GM23338 (cell line): ENCODE measurements around the gene EEF1AKMT4. TPM values are rescaled to one million over a fixed set of nuclear protein-coding genes. Genes with fewer than 3 reads are reported as not detected.

Experiments
- ATAC-seq: fragments of 200-7000 bp; cut with Tn5 transposase; 3 replicates; pipeline ENCODE4 v1.9.1; 2020
- DNase-seq: peaks from one replicate; pipeline ENCODE4 v3.0.0-alpha.2; 2015; ENCODE audit warnings: low spot score
- H2AFZ ChIP-seq: fragments of 200-600 bp; sonication (generic); 2 replicates; pipeline ENCODE4 v1.8.0; 2016; ENCODE audit warnings: antibody characterized with exemption, mild to moderate bottlenecking, moderate library complexity
- H3F3A ChIP-seq: fragments of 200-600 bp; sonication (generic); replicated peaks from 2 replicates; pipeline ENCODE4 v1.8.0; 2017; ENCODE audit warnings: antibody characterized with exemption, mixed run types, low read depth
- H3K27ac ChIP-seq: fragments of 200-600 bp; sonication (generic); 2 replicates; pipeline ENCODE4 v1.6.1; 2016; ENCODE audit warnings: low read depth
- H3K27me3 ChIP-seq: fragments of 200-600 bp; sonication (generic); 2 replicates; pipeline ENCODE4 v1.8.0; 2016; ENCODE audit warnings: mild to moderate bottlenecking, mixed run types, moderate library complexity; ENCODE audit not compliant: insufficient read depth
- H3K36me3 ChIP-seq: fragments of 200-600 bp; sonication (generic); 2 replicates; pipeline ENCODE4 v1.8.0; 2016; ENCODE audit warnings: mild to moderate bottlenecking; ENCODE audit not compliant: insufficient read depth
- H3K4me1 ChIP-seq: fragments of 200-600 bp; sonication (generic); 2 replicates; pipeline ENCODE4 v1.8.0; 2016; ENCODE audit warnings: mild to moderate bottlenecking, moderate library complexity; ENCODE audit not compliant: insufficient read depth
- H3K4me2 ChIP-seq: fragments of 200-600 bp; sonication (generic); 2 replicates; pipeline ENCODE4 v1.7.1; 2017; ENCODE audit warnings: mixed run types
- H3K4me3 ChIP-seq: fragments of 200-600 bp; sonication (generic); 2 replicates; pipeline ENCODE4 v1.6.1; 2016; ENCODE audit warnings: mixed run types
- H3K79me2 ChIP-seq: fragments of 200-600 bp; sonication (generic); replicated peaks from 2 replicates; pipeline ENCODE4 v1.8.0; 2017; ENCODE audit warnings: mild to moderate bottlenecking; ENCODE audit not compliant: insufficient read depth
- H3K9me2 ChIP-seq: fragments of 200-600 bp; sonication (generic); 2 replicates; pipeline ENCODE4 v1.8.0; 2017; ENCODE audit not compliant: insufficient read depth
- H4K20me1 ChIP-seq: fragments of 200-600 bp; sonication (generic); replicated peaks from 2 replicates; pipeline ENCODE4 v1.8.0; 2017; ENCODE audit warnings: mild to moderate bottlenecking; ENCODE audit not compliant: insufficient read depth
- H3K27ac Mint-ChIP-seq: 2 replicates; pipeline ENCODE4 v1.8.0; 2020; ENCODE audit warnings: inconsistent platforms, mild to moderate bottlenecking, moderate library complexity, mixed read lengths
- H3K27me3 Mint-ChIP-seq: 3 replicates; pipeline ENCODE4 v1.8.0; 2022; ENCODE audit warnings: low read depth, mild to moderate bottlenecking, moderate library complexity, mixed read lengths, inconsistent platforms; ENCODE audit not compliant: insufficient read depth, poor library complexity
- H3K36me3 Mint-ChIP-seq: 3 replicates; pipeline ENCODE4 v1.8.0; 2021; ENCODE audit warnings: low read depth, mild to moderate bottlenecking, inconsistent platforms, moderate library complexity, mixed read lengths
- H3K4me1 Mint-ChIP-seq: 3 replicates; pipeline ENCODE4 v1.8.0; 2020; ENCODE audit warnings: mild to moderate bottlenecking, inconsistent platforms, mixed read lengths
- H3K4me3 Mint-ChIP-seq: 3 replicates; pipeline ENCODE4 v1.8.0; 2021; ENCODE audit warnings: moderate library complexity, mild to moderate bottlenecking, inconsistent platforms, mixed read lengths
- H3K9me3 Mint-ChIP-seq: 3 replicates; pipeline ENCODE4 v1.8.0; 2020; ENCODE audit warnings: moderate library complexity, mild to moderate bottlenecking, inconsistent platforms, mixed read lengths
- CREB1 ChIP-seq: fragments of 250-450 bp; sonication (Bioruptor Pico); IDR thresholded peaks from 2 replicates; pipeline ENCODE4 v1.5.0; 2020; ENCODE audit warnings: low read depth, mild to moderate bottlenecking, moderate library complexity
- CTCF ChIP-seq, 2 experiments: fragments of 200-600 bp in 1 of 2; sonication (generic) in 1 of 2; conservative IDR thresholded peaks; 2 replicates each; pipeline versions ENCODE4 v1.5.1 to v1.6.1; 2016 to 2017; ENCODE audit warnings: antibody characterized with exemption in 2 of 2, low read depth in 2 of 2, mild to moderate bottlenecking in 2 of 2, moderate library complexity in 1 of 2
- ETS1 ChIP-seq: IDR thresholded peaks from 2 replicates; pipeline ENCODE4 v1.6.1; 2016; ENCODE audit warnings: antibody characterized with exemption
- EZH2 ChIP-seq: fragments of 200-600 bp; sonication (generic); IDR thresholded peaks from one replicate; pipeline ENCODE4 v1.8.0; 2017; ENCODE audit warnings: antibody characterized with exemption, mild to moderate bottlenecking, low read depth; ENCODE audit not compliant: unreplicated experiment
- EZH2phosphoT487 ChIP-seq: fragments of 200-600 bp; sonication (generic); IDR thresholded peaks from one replicate; pipeline ENCODE4 v1.8.1; 2018; ENCODE audit warnings: antibody characterized with exemption; ENCODE audit not compliant: unreplicated experiment
- JUNB ChIP-seq: IDR thresholded peaks from one replicate; pipeline ENCODE4 v1.6.1; 2016; ENCODE audit warnings: antibody characterized with exemption; ENCODE audit not compliant: unreplicated experiment
- NANOG ChIP-seq: IDR thresholded peaks from 2 replicates; pipeline ENCODE4 v1.6.1; 2016; ENCODE audit warnings: antibody characterized with exemption, borderline replicate concordance
- POLR2AphosphoS5 ChIP-seq: IDR thresholded peaks from 2 replicates; pipeline ENCODE4 v1.6.1; 2016; ENCODE audit warnings: antibody characterized with exemption, low read depth
- REST ChIP-seq: IDR thresholded peaks from one replicate; pipeline ENCODE4 v1.6.1; 2018; ENCODE audit warnings: antibody characterized with exemption; ENCODE audit not compliant: unreplicated experiment
- STAT1 ChIP-seq: IDR thresholded peaks from one replicate; pipeline ENCODE4 v1.6.1; 2016; ENCODE audit warnings: antibody characterized with exemption; ENCODE audit not compliant: unreplicated experiment
- ZNF114 ChIP-seq: fragments of 250-450 bp; sonication (Bioruptor Pico); IDR thresholded peaks from 2 replicates; pipeline ENCODE4 v1.5.0; 2020; ENCODE audit warnings: mild to moderate bottlenecking, moderate library complexity
- ZNF331 ChIP-seq: fragments of 250-450 bp; sonication (Bioruptor Pico); IDR thresholded peaks from 2 replicates; pipeline ENCODE4 v1.5.0; 2020; ENCODE audit warnings: low read depth, mild to moderate bottlenecking, moderate library complexity
- ZNF462 ChIP-seq: fragments of 250-450 bp; sonication (Bioruptor Pico); IDR thresholded peaks from 2 replicates; pipeline ENCODE4 v1.5.0; 2020; ENCODE audit warnings: mild to moderate bottlenecking, moderate library complexity
- polyA plus RNA-seq: library from polyadenylated mRNA; unstranded; fragments of >200 nt; fragmentation: Nextera tagmentation; extraction: Ambion mirVana; gene quantifications from 2 replicates; pipeline ENCODE4 v1.2.1, GENCODE V29; 2016
- total RNA-seq: library from RNA; depleted of rRNA; stranded (reverse); fragments of >200 nt; shearing (Covaris generic); gene quantifications from 2 replicates; pipeline ENCODE4 v1.2.3, GENCODE V29; 2014

EEF1AKMT4 gene
- total and polyA plus RNA-seq, 2 experiments from 2014 or later = 12.9 to 14.3 TPM

- Histone ChIP-seq H3K4me2 (no peak overlapping the region), H3K27ac (no peak overlapping the region), H4K20me1 (0 out of 2 replicates have a peak, but pooled peaks cover 4% of the 10 kb centered on the region), H3F3A (no peaks in the 10 kb centered on the region), H3K4me1 (no peaks in the 10 kb centered on the region), H3K36me3 (no peaks in the 10 kb centered on the region), H2AFZ (no peak overlapping the region), H3K27me3 (peaks cover 18% of the 10 kb centered on the region), H3K9me2 (no peaks in the 10 kb centered on the region), H3K79me2 (no peaks in the 10 kb centered on the region), H3K4me3 (no peak overlapping the region)
- ATAC-seq (no peak), DNase-seq (no peak)
- no peaks in the 10 kb centered on the region for H3K36me3 Mint-ChIP-seq
- peaks cover 8% of the 10 kb centered on the region for H3K27me3 Mint-ChIP-seq
- no peaks in the 10 kb centered on the region for H3K9me3 Mint-ChIP-seq
- no peak for TF ChIP-seq ZNF114 (CRISPR knock-in tag)
- TF ChIP-seq REST = no peak
- TF ChIP-seq ZNF331 (CRISPR knock-in tag) = no peak
- no peak for TF ChIP-seq ETS1
- no peak for TF ChIP-seq EZH2
- TF ChIP-seq POLR2AphosphoS5 = no peak
- no peak for TF ChIP-seq NANOG
- TF ChIP-seq ZNF462 (CRISPR knock-in tag) = no peak
- TF ChIP-seq JUNB = no peak
- TF ChIP-seq CTCF (conservative IDR thresholded peaks at IDR 0.05; ENCODE audit: low read depth in 2 of 2) = no peak
- no peak for TF ChIP-seq CREB1 (CRISPR knock-in tag)
- TF ChIP-seq EZH2phosphoT487 = no peak
- TF ChIP-seq STAT1 = no peak
- no peak overlapping the region for H3K4me3 Mint-ChIP-seq
- H3K27ac Mint-ChIP-seq = no peak overlapping the region
- H3K4me1 Mint-ChIP-seq = no peaks in the 10 kb centered on the region
Measured at GRCh38 chr3:184222521-184222920, 27.0 kb upstream of the EEF1AKMT4 start.
